IgD-negative memory B cell (primary cell): ENCODE measurements around the gene C17orf50. TPM values are rescaled to one million over a fixed set of nuclear protein-coding genes. Genes with fewer than 3 reads are reported as not detected.
"Not testable (repeated sequence)": the region's sequence is repeated elsewhere in the genome, so short reads cannot be mapped to it uniquely, and the experiment has no call there.

Source experiments
- H3K27ac Mint-ChIP-seq, 3 donors: one replicate each; pipeline ENCODE4 v1.8.0; 2020 to 2022; ENCODE audit warnings: mild to moderate bottlenecking in 3 of 3, mixed read lengths in 3 of 3, moderate library complexity in 1 of 3
- H3K27me3 Mint-ChIP-seq: one replicate; pipeline ENCODE4 v1.8.0; 2021; ENCODE audit warnings: mixed read lengths
- H3K36me3 Mint-ChIP-seq: one replicate; pipeline ENCODE4 v1.8.0; 2020; ENCODE audit warnings: mild to moderate bottlenecking, mixed read lengths
- H3K4me1 Mint-ChIP-seq, 3 donors: one replicate each; pipeline ENCODE4 v1.8.0; 2020 to 2022; ENCODE audit warnings: mixed read lengths in 3 of 3, mild to moderate bottlenecking in 1 of 3
- H3K4me3 Mint-ChIP-seq, 4 donors: one replicate each; pipeline ENCODE4 v1.8.0; 2020 to 2022; ENCODE audit warnings: mild to moderate bottlenecking in 4 of 4, mixed read lengths in 4 of 4, moderate library complexity in 3 of 4
- H3K9me3 Mint-ChIP-seq, 3 donors: one replicate each; pipeline ENCODE4 v1.8.0; 2020 to 2021; ENCODE audit warnings: mixed read lengths in 3 of 3, mild to moderate bottlenecking in 1 of 3
- polyA plus RNA-seq: library from polyadenylated mRNA; unstranded; fragments of 300-500 nt; fragmentation: Illumina TruSeq; gene quantifications from one replicate; pipeline ENCODE4 v1.2.3, GENCODE V29; 2021

The C17orf50 gene
- polyA plus RNA-seq, 1 donor from 2014 or later, result not detected

DNA sequence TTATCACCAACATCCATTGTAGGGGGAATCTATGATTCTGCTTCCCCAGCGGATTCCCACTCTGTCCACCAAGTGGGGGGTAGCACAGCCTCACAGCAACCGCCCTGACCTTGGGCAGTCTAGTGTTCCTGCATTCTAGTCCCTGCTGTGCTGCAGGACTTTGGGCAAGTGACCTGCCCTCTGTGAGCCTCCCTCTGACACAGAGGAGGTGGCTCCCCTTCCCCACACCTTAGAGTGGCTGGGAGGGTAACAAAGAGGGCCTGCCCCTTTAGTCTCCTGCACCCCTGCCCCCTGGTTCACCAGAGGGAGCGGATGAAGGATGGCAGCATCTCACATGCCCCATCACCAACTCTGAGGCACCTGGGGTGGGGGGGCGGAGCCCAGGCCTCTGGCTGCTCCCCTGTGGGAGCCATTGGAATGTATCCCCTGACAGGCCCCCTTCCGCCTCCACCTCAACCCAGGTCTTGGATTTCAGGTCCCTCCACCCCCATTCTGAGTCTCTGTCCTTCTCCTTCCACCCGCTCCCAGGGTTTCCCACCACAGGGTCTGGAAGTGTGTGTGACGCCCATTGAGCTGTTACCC lies 17.7 kb upstream of the C17orf50 start:
- no peak overlapping the region for H3K27ac Mint-ChIP-seq

DNA sequence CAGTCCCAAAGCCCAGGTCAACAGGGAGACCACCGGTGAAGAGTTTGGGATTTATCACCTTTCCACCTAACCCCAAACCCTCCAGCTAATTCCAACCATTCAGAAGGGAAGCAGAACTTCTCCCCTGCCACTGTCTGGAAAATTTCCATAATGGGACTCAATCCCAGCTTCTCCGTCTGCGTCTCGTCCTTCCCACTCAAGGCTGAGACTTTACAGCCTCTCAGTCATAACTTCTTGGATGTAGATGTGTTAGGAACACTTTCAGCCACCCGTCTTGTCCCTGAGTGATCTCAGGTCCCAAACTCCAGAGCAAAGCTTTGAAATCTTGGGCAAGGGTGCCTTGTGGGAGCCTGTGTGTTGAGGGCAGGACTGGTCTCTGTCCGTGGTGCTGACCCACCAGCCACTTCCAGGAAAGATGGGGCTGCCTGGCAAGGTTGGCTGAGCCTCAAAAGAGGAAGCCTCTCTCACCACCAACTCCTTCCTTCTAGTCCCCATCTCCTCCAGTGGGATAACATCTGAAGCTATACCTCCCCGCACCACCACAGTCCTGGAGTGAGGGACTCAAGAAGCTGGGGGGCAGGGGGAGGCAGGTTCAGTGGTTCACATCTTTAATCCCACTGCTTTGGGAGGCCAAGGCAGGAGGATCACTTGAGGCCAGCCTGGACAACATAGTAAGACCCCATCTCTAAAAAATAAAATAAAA lies 16.9 kb upstream of the C17orf50 start:
- Mint-ChIP-seq H3K27me3 (peaks cover 26% of the 10 kb centered on the region), H3K9me3 (no peaks in the 10 kb centered on the region), H3K27ac (no peak overlapping the region), H3K4me3 (no peak overlapping the region), H3K4me1 (peaks cover 2 to 4% (median 4%) of the 10 kb centered on the region in 3 donors), H3K36me3 (peaks cover 1% of the 10 kb centered on the region)

More for the DNA sequence above, 17.7 kb upstream of the C17orf50 start:
- H3K9me3 Mint-ChIP-seq, result no peaks in the 10 kb centered on the region
- H3K4me1 Mint-ChIP-seq, result peaks cover 2 to 4% (median 4%) of the 10 kb centered on the region in 3 donors
- no peak overlapping the region for H3K4me3 Mint-ChIP-seq
- H3K27me3 Mint-ChIP-seq, result peaks cover 23% of the 10 kb centered on the region
- peaks cover 1% of the 10 kb centered on the region for H3K36me3 Mint-ChIP-seq

DNA sequence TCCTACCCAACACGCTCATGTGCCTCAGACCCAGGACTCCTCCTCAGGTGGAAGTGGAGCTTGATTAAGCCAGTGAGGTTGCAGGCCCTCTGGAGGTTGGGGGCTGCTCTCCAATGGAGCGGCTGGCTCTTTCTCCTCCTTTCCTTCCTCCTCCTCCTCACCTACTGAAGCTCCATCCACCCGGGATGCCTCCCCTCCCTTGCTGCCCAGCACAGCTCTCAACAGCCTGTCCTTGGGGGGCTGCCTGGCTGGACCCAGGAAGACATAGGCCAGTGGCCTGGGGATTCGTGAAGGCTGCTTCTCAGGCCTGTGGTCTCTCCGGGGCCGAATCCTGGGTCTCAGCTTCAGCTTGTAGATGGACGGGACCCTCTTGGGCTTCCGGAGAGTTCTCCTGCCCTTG lies 15.9 kb upstream of the C17orf50 start:
- no peaks in the 10 kb centered on the region for H3K9me3 Mint-ChIP-seq
- peaks cover 29% of the 10 kb centered on the region for H3K27me3 Mint-ChIP-seq
- peaks cover 4% of the 10 kb centered on the region in 3 donors for H3K4me1 Mint-ChIP-seq
- H3K36me3 Mint-ChIP-seq, result peaks cover 1% of the 10 kb centered on the region
- H3K4me3 Mint-ChIP-seq, result no peak overlapping the region
- no peak overlapping the region for H3K27ac Mint-ChIP-seq

DNA sequence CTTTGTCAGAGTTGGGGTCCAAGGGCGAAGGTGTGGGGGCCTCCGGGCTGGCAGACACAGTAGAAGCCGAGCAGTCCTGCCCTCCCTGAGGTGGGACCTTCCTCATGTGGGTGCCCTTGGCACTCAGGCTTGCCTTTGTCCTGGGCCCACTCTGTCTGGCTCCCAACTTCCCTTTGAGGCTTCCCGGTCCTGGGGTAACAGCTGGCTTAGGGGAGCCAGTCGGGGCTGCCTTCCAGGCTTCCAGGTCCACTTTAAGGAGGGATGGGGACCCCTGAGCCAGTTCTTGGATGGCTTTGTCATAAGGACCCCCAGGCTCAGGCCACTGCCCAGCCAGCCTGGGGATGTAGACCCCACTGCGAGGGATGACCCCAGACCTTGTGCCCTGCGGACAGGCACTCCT lies 15.4 kb upstream of the C17orf50 start:
- no peaks in the 10 kb centered on the region for H3K9me3 Mint-ChIP-seq
- no peak overlapping the region for H3K27ac Mint-ChIP-seq
- H3K36me3 Mint-ChIP-seq, result peaks cover 1% of the 10 kb centered on the region
- H3K4me3 Mint-ChIP-seq, result no peak overlapping the region
- H3K4me1 Mint-ChIP-seq, result peaks cover 4% of the 10 kb centered on the region in 3 donors
- peaks cover 32% of the 10 kb centered on the region for H3K27me3 Mint-ChIP-seq

DNA sequence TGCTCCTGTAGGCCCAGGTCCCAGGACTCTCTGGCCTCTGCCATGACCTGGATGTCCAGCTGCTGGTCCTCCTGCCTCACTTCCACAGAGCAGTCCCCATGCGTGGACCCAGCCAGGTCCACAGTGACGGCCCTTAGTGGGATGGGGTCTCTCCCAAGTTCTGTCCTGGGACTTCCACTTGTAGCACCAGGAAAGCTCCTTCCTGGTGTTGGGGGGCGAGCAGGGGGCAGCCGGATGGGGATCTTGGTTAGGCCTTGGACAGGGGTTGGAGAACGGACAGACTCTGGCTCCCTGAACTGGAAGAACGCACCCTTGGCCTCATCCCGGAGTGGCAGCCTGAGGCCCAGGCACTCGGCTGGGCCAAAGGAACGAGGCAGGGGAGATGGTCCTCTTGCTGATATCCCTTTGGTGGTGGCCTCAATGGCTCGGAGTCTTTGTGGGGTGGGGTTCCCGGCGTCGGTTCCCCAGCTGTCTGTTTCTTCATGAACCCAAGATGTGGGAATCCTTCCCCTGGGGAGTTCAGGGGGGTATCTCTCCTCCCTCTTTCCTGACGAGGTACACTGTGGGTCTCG lies 14.9 kb upstream of the C17orf50 start:
- H3K4me1 Mint-ChIP-seq, result peaks cover 4% of the 10 kb centered on the region in 3 donors
- H3K9me3 Mint-ChIP-seq, result no peaks in the 10 kb centered on the region
- H3K27ac Mint-ChIP-seq, result no peak overlapping the region
- peaks cover 36% of the 10 kb centered on the region for H3K27me3 Mint-ChIP-seq
- H3K36me3 Mint-ChIP-seq, result peaks cover 1% of the 10 kb centered on the region
- H3K4me3 Mint-ChIP-seq, result no peak overlapping the region

DNA sequence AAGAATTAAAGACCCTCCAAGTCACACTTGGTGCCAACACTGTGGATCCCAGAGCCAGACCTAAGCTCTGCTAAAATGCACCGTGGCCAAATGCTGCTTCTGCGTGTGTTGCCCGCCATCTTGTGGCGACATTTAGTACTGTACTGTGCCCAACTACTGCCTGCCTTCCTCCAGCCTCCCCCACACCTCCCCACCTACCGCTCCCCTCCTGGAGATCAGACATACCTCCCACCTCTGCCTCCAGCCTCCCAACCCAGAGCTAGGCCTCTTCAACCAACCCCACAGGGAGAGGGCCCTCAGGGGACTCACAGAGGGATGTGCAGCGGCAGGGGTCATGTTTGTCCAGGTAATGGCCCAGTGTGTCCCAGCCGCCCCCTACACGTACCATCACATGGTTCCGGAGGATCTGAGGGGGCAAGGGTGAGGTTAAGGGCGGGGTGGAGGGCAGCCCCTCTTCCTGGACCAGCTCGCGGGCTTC lies 13.1 kb upstream of the C17orf50 start:
- Mint-ChIP-seq H3K4me3 (no peak overlapping the region), H3K9me3 (no peaks in the 10 kb centered on the region), H3K27me3 (peaks cover 34% of the 10 kb centered on the region)

DNA sequence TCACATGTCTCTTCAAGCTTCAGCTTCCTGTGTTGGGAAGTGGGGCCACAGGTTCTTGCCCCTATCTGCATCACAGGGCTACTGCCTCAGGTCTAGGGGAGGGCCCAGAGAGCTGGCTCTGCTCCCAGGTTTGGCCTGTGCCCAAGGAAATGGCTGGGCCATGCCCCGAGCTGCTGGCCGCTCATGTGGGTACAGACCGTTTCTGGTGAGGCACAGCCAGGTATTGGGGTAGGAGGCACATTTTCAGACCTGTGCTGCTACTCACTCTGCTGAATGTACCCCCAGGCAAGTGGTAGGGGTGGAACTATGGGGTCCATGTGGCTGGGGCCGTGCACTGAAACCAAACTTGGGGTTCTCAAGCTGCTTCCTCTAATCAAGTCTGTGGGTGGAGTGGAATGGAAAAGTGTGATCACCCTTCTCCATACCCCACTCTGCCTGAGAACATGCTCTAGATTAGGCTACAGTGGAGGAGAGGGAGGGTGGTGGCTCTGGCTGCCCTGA lies 12.3 kb upstream of the C17orf50 start:
- peaks cover 2 to 4% (median 2%) of the 10 kb centered on the region in 3 donors for H3K4me1 Mint-ChIP-seq
- H3K4me3 Mint-ChIP-seq, result peak overlapping the region in 1 of 4 donors; percentile 47
- H3K9me3 Mint-ChIP-seq, result no peaks in the 10 kb centered on the region
- H3K27ac Mint-ChIP-seq, result no peak overlapping the region
- H3K36me3 Mint-ChIP-seq, result no peaks in the 10 kb centered on the region
- peaks cover 31% of the 10 kb centered on the region for H3K27me3 Mint-ChIP-seq

More for the DNA sequence above, 13.1 kb upstream of the C17orf50 start:
- H3K36me3 Mint-ChIP-seq, result no peaks in the 10 kb centered on the region
- H3K4me1 Mint-ChIP-seq, result peaks cover 2 to 4% (median 2%) of the 10 kb centered on the region in 3 donors
- no peak overlapping the region for H3K27ac Mint-ChIP-seq

DNA sequence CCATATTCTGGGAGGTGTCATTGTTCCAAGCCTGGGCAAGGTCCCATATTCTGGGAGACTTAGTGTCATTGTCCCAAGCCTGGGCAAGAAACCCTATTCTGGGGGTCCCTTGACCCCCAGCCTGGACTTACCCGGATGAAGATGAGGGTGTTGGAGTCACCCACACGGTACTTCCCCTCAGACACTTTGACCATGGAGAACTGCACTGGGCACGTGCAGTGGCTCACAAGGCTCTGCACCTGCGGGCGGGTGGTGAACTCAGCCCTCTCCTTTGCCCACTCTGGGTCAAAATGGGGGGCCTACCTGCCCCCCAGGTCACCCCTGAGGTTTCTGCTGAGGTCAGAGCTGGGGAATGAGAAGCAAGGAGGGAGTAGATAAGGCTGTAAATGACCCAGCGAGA lies 11.7 kb upstream of the C17orf50 start:
- H3K4me3 Mint-ChIP-seq, result no peak overlapping the region
- H3K27ac Mint-ChIP-seq, result no peak overlapping the region
- peaks cover 31% of the 10 kb centered on the region for H3K27me3 Mint-ChIP-seq
- H3K4me1 Mint-ChIP-seq, result peaks cover 0 to 2% (median 2%) of the 10 kb centered on the region in 3 donors
- no peaks in the 10 kb centered on the region for H3K9me3 Mint-ChIP-seq
- H3K36me3 Mint-ChIP-seq, result no peaks in the 10 kb centered on the region

DNA sequence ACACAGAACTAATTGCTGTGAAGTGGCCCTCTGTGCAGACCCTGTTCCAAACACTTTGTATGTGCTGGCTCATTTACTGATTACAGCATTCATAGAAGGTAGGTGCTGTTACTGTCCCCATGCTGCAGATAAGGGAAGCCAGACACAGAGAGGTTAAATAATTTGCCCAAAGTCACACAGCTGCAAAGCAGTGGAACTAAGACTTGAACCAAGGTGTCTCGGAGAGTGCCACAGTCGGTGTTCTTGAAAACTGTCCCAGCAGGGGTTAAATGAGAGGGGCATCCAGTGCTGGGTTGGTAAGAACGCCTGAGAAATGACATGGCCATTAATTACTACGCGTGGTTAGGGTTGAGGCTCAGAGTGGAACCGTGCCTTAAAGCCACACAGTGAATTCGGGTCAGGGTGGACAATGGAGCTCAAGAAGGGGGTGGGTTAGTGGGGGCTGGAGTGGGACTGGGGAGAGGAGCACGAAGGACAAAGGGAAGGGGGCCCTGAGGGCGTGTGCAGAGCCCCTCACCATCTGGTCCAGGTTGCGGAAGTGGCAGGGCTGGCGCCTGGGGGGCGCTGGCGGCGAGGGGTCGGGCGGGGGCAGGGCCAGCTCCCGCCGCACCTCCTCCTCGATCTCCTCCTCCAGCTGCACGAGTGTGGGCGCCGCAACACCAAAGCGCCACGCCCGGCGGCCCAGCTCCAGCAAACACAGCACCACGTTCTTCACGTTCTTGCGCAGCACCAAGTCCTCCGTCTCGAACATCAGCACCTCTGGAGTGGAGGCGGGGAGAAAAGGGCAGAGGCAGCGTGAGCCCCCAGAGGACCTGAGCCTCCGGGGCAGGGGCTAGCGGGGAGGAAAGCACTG lies 10.9 kb upstream of the C17orf50 start:
- Mint-ChIP-seq H3K27ac (no peak overlapping the region), H3K4me3 (no peak overlapping the region), H3K9me3 (no peaks in the 10 kb centered on the region), H3K27me3 (peaks cover 27% of the 10 kb centered on the region), H3K36me3 (no peaks in the 10 kb centered on the region), H3K4me1 (peaks cover 2% of the 10 kb centered on the region in 3 donors)

DNA sequence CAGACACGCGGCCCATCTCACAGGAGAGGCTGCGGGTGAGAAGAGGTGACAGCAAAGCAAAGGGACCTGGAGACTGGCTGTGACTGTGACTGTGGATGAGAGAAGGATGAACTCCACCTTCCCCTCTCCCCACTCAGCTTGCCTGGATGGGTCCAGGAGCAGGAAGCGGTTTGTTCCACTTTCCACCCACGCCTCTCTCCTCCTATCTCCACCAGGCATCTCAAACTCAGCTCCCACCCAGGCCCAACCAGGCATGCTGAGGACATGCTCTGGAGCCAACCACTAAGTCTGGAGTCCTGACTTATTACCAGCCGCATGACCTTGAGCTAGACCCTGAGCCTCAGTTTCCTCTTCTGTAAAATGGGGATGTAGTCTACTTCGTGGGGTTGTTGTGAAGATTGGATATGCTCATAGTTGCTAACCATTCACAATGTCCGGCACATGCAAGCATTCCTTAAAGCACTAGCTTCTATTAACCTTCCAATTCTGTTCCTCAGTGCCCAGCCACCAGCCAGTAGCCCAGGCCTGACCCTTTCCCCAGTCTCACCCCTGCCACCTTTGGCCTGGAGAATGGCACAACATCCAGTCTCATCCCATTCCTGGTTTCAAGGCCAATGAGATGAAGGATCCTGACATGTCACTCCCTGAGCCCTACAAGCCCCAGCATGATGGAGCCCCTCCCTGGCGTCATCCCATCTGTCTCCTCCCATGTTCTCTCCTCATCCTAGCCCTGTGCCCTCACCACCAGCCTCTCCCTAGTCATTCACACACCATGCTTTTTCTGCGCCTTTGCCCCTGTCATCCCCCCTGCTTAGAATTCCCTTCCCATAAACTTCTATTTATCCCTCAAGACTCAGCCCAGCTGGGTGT lies 9.9 kb upstream of the C17orf50 start:
- H3K27ac Mint-ChIP-seq, result no peak overlapping the region
- no peaks in the 10 kb centered on the region for H3K9me3 Mint-ChIP-seq
- H3K4me3 Mint-ChIP-seq, result peak overlapping the region in 1 of 4 donors; percentile 17
- peaks cover 2 to 5% (median 4%) of the 10 kb centered on the region in 3 donors for H3K4me1 Mint-ChIP-seq
- H3K27me3 Mint-ChIP-seq, result peaks cover 27% of the 10 kb centered on the region
- peaks cover 2% of the 10 kb centered on the region for H3K36me3 Mint-ChIP-seq

DNA sequence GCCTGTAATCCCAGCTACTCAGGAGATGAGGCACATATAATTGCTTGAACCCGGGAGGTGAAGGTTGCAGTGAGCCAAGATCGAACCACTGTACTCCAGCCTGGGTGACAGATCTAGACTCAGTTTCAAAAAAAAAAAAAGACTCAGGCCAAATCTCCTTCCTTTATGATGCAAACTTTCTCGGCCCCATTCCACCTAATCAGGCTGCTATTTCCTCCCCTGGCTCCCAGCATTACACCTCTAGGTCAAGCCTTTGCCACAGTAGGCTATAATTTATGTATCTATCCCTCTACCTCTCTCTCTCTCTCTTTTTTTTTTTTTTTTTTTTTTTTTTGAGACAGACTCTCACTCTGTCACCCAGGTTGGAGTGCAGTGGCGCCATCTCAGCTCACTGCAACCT lies 9.1 kb upstream of the C17orf50 start:
- Mint-ChIP-seq H3K27me3 (peaks cover 27% of the 10 kb centered on the region), H3K4me1 (peaks cover 4 to 11% (median 8%) of the 10 kb centered on the region in 3 donors)
- H3K4me3 Mint-ChIP-seq, H3K9me3 Mint-ChIP-seq, H3K36me3 Mint-ChIP-seq, H3K27ac Mint-ChIP-seq: not testable (repeated sequence)

DNA sequence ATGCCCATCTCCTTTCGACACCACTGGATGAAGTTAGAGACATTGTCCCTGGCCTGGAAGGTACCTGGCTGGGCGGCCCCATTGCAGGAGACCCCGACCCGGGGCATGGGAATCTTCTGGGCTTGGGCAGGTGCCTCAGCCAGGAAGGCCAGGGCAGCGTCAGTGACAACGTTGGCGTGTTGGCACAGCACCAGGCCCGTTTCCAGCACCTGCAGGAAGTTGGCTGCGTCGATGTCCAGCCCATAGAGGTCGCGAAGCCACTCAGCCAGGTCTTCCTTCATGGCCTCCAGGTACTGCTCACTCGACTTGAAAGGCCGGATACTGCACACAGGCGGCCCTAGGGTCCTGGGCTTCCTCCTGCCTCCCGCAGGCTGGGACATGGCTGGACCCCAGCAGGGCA lies 8.2 kb upstream of the C17orf50 start:
- Mint-ChIP-seq H3K27me3 (peaks cover 26% of the 10 kb centered on the region), H3K27ac (no peak overlapping the region), H3K9me3 (no peaks in the 10 kb centered on the region), H3K4me3 (no peak overlapping the region), H3K36me3 (peaks cover 2% of the 10 kb centered on the region), H3K4me1 (peaks cover 4 to 11% (median 7%) of the 10 kb centered on the region in 3 donors)

DNA sequence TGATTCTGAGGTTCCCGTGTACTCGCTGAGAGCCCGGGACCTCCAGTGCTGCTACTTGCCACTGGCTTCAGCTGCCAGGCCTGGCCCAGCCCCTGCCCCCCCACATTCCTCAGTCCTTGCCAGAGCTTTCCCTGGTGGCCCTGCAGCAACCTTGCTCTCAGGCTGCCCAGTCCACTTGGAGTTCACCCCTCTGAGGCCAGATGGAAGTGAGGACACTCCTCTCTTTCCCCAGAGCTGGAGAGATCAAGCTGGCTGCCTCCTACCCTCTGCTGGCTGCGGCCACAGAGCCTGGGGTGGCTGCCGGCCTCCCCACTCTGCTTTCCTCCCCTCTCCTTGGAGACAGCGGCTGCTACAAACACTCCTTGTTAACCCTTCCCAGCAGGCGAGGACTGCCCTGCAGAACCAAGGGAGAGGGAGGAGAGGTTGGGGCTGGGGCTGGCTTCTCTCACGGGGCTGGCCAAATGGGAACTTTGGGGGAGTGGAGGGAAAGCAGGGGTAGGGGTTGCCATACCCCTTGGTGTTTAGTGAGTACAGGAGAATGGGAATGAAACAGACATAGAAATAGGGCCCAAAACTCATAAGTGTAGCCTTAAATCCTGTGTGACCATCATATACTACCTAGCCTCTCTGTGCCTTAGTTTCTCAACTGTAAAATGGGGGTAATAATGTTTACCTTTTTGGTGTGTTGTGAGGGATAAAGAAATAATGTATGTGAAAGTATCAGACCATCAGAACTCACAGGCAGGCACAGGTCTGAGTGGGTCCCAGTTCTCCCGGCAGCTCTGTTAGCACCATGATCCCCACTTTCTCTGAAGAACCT lies 7.5 kb upstream of the C17orf50 start, which contains the start of gene GAS2L2:
TSS of gene GAS2L2 (minus strand) at position 295 of the 820 bp plus-strand sequence. CDS start 389 bp downstream, outside the sequence.
- Mint-ChIP-seq H3K36me3 (peaks cover 2% of the 10 kb centered on the region), H3K27ac (no peak within 1 kb of the TSS), H3K4me1 (peaks cover 4 to 11% (median 7%) of the 10 kb centered on the region in 3 donors), H3K4me3 (no peak within 1 kb of the TSS), H3K9me3 (no peaks in the 10 kb centered on the region), H3K27me3 (peaks cover 25% of the 10 kb centered on the region)
